ENCODE measurements around the gene THSD7B. TPM values are rescaled to one million over a fixed set of nuclear protein-coding genes. Genes with fewer than 3 reads are reported as not detected.

THSD7B gene
- total RNA-seq, 4 donors from 2014 or later, result under 0.01 to 0.29 (median 0.03) TPM

DNA sequence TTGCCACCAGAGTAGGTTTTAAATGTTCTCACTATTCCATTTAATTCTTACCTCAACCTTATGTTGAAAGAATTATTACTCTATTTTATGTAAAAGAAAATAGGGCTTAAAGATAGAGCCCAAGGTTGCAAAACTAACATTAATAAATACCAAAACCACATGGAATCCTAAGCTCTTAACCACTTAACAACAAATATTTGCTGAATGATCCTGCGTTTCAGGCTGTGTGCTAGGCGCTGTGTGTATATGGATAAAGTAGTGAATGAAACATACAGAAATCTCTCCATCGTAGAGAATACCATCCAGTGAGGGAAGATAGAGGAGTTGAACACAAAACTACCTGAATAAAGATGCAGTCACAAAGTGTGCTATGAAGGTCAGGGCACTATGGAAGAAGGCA is 485.1 kb downstream of the THSD7B start:
- Histone ChIP-seq H3K9me3 (no peaks in the 10 kb centered on the region), H3K27ac (replicated peaks in 1 of 4) (no peak overlapping the region), H3K4me1 (no peaks in the 10 kb centered on the region), H3K27me3 (no peaks in the 10 kb centered on the region), H3K4me3 (no peak overlapping the region), H3K36me3 (no peaks in the 10 kb centered on the region)
- TF ChIP-seq POLR2AphosphoS5 (IDR thresholded peaks at IDR 0.05) (no peak), EP300 (IDR thresholded peaks at IDR 0.05) (no peak), POLR2A (IDR thresholded peaks at IDR 0.05; ENCODE audit: low read depth) (no peak)
- TF ChIP-seq, protein P1, sequence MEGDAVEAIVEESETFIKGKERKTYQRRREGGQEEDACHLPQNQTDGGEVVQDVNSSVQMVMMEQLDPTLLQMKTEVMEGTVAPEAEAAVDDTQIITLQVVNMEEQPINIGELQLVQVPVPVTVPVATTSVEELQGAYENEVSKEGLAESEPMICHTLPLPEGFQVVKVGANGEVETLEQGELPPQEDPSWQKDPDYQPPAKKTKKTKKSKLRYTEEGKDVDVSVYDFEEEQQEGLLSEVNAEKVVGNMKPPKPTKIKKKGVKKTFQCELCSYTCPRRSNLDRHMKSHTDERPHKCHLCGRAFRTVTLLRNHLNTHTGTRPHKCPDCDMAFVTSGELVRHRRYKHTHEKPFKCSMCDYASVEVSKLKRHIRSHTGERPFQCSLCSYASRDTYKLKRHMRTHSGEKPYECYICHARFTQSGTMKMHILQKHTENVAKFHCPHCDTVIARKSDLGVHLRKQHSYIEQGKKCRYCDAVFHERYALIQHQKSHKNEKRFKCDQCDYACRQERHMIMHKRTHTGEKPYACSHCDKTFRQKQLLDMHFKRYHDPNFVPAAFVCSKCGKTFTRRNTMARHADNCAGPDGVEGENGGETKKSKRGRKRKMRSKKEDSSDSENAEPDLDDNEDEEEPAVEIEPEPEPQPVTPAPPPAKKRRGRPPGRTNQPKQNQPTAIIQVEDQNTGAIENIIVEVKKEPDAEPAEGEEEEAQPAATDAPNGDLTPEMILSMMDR (IDR thresholded peaks at IDR 0.05), result no peak
- DNase-seq (ENCODE audit: extremely low spot score), result no peak
- intact Hi-C loops (cut with DNase I), result no loop called here
- WGBS, result 95% methylated on average over 3 of the region's 3 CpGs

DNA sequence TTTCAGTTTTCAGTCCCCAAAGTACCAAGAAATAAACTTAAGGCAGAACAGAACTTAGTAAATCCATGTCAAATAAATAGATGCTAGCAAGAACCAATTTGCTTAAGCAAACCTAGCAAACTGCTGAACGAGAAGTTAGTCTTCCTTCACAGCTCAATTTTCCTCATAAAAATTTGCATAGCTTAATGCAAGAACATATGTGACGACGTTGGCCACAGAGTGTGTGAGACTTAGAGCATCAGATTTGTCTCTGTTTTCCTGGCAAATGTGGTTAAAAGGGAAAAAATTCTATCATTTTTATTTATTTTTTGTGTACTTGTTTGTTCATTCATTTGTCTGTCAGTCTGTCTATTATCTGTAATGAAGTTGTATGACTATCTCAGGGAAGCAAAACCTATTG is 485.7 kb downstream of the THSD7B start:
- Histone ChIP-seq H3K4me1 (no peaks in the 10 kb centered on the region), H3K4me3 (no peak overlapping the region), H3K36me3 (no peaks in the 10 kb centered on the region), H3K27ac (replicated peaks in 1 of 4) (no peak overlapping the region), H3K27me3 (no peaks in the 10 kb centered on the region), H3K9me3 (no peaks in the 10 kb centered on the region)
- TF ChIP-seq POLR2AphosphoS5 (IDR thresholded peaks at IDR 0.05), result no peak
- TF ChIP-seq POLR2A (IDR thresholded peaks at IDR 0.05; ENCODE audit: low read depth), result no peak
- TF ChIP-seq EP300 (IDR thresholded peaks at IDR 0.05), result no peak
- TF ChIP-seq, protein P1 (IDR thresholded peaks at IDR 0.05), result no peak
- intact Hi-C loops (cut with DNase I), result no loop called here
- 77% methylated on average over 3 of the region's 3 CpGs for WGBS
- DNase-seq (ENCODE audit: extremely low spot score), result no peak

DNA sequence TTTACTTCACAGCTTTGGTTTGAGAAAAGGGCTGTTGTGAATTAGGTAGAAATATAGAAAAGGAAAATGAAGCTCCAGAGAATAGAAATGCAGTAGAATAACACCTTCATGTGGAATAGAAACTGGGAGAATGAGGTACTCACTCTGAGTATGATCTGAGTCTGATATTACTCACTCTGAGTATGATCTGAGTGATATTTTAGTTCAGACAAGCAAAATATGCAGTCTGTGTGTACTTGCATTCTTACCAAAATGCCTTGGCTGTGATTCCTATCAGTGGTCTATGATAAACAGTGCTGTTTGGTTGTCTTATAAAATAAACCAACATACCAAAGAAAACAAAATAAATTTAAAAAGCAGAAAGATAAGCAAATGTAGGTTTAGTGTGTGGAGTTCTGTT is 487.6 kb downstream of the THSD7B start:
- intact Hi-C loops (cut with DNase I), result no loop called here
- Histone ChIP-seq H3K9me3 (no peaks in the 10 kb centered on the region), H3K4me3 (no peak overlapping the region), H3K36me3 (no peaks in the 10 kb centered on the region), H3K27ac (replicated peaks in 1 of 4) (no peak overlapping the region), H3K4me1 (no peaks in the 10 kb centered on the region), H3K27me3 (no peaks in the 10 kb centered on the region)
- no peak for DNase-seq (ENCODE audit: extremely low spot score)
- no peak for TF ChIP-seq POLR2A (IDR thresholded peaks at IDR 0.05; ENCODE audit: low read depth)
- TF ChIP-seq EP300 (IDR thresholded peaks at IDR 0.05), result no peak
- TF ChIP-seq POLR2AphosphoS5 (IDR thresholded peaks at IDR 0.05), result no peak
- TF ChIP-seq, protein P1 (IDR thresholded peaks at IDR 0.05), result no peak

DNA sequence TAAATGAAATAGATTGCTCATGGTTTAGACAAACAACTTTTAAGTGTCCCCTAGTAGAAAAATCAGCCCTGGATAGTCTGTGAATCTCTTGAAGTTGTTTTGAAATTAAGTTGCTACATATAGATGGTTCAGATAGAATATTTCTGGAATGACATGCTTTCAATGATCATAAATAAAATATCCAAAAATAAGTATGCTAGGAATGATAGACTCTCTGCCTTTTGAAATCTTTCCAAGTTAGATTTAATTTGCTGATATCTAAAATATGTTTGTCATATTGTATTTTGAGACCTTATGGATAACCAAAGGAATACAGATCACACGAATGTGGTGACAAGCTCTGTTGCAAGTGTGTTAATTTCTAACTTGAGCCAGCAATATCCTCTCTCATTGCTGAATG is 488.7 kb downstream of the THSD7B start:
- no peak for TF ChIP-seq POLR2A (IDR thresholded peaks at IDR 0.05; ENCODE audit: low read depth)
- TF ChIP-seq, protein P1 (IDR thresholded peaks at IDR 0.05), result no peak
- no peak for TF ChIP-seq EP300 (IDR thresholded peaks at IDR 0.05)
- TF ChIP-seq POLR2AphosphoS5 (IDR thresholded peaks at IDR 0.05), result no peak
- H3K4me3 ChIP-seq, result no peak overlapping the region
- intact Hi-C loops (cut with DNase I), result no loop called here
- H3K36me3 ChIP-seq, result no peaks in the 10 kb centered on the region
- no peaks in the 10 kb centered on the region for H3K27me3 ChIP-seq
- H3K4me1 ChIP-seq, result no peaks in the 10 kb centered on the region
- no peak overlapping the region for H3K27ac ChIP-seq (replicated peaks in 1 of 4)
- no peaks in the 10 kb centered on the region for H3K9me3 ChIP-seq
- 92% methylated on average over 1 of the region's 1 CpG for whole genome bisulfite sequencing
- no peak for DNase-seq (ENCODE audit: extremely low spot score)

DNA sequence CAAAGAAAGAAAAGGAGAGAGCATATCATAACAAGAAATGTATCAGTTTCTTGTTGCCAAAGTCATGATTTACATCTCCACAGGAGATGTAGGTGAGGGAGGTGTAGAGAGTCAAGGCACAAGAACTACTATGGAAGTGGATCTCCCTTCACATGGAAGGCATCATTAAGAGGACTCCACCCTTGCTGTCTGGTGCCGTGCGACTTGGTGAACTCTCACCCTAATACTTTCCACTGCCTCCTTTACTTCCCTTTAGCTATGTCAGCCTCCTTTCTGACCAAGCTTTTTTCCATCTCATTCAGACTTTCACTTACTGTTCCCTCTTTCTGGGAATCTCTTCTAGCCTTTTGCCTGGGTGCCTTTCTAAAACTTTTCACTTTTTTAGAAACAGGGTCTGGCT is 490.0 kb downstream of the THSD7B start:
- WGBS, result 80% methylated on average over 2 of the region's 2 CpGs
- Histone ChIP-seq H3K27ac (replicated peaks in 1 of 4) (no peak overlapping the region), H3K36me3 (no peaks in the 10 kb centered on the region), H3K4me1 (no peaks in the 10 kb centered on the region), H3K4me3 (no peak overlapping the region), H3K27me3 (no peaks in the 10 kb centered on the region), H3K9me3 (no peaks in the 10 kb centered on the region)
- intact Hi-C loops (cut with DNase I), result no loop called here
- no peak for DNase-seq (ENCODE audit: extremely low spot score)
- TF ChIP-seq EP300 (IDR thresholded peaks at IDR 0.05) (no peak), POLR2AphosphoS5 (IDR thresholded peaks at IDR 0.05) (no peak), POLR2A (IDR thresholded peaks at IDR 0.05; ENCODE audit: low read depth) (no peak)
- TF ChIP-seq, protein P1 (IDR thresholded peaks at IDR 0.05), result no peak

All from esophagus muscularis mucosa (tissue), 4 donors.